Body of pancreas (tissue), 4 donors: ENCODE data around the gene RHBDF2.

Experiments used
- CTCF ChIP-seq, 7 experiments: fragments of 450-650 bp in 4 of 7; fragments of 200-600 bp in 3 of 7; sonication (generic) in 3 of 7; IDR thresholded peaks; one replicate each; pipeline ENCODE4 v1.5.1; 2016 to 2019; ENCODE audit warnings: antibody characterized with exemption in 7 of 7
- POLR2A ChIP-seq, 3 donors: fragments of 450-650 bp; IDR thresholded peaks; one replicate each; pipeline ENCODE4 v1.6.1; 2016; ENCODE audit warnings: antibody characterized with exemption in 3 of 3, mild to moderate bottlenecking in 2 of 3

- TF ChIP-seq CTCF (IDR thresholded peaks at IDR 0.05): no peak
- no peak for TF ChIP-seq POLR2A (IDR thresholded peaks at IDR 0.05)
Measured at GRCh38 chr17:76432004-76432403, 69.2 kb downstream of the RHBDF2 start.
